Measurements from ENCODE around the gene RABEPK. TPM values are rescaled to one million over a fixed set of nuclear protein-coding genes. Genes with fewer than 3 reads are reported as not detected.
"Not testable (repeated sequence)": the region's sequence is repeated elsewhere in the genome, so short reads cannot be mapped to it uniquely, and the experiment has no call there.

Gene RABEPK
- total RNA-seq, 5 donors from 2014 or later (not counting 1 experiment from before 2014, with no cell fraction given), result 12.0 to 16.3 (median 15.6) TPM

GRCh38 chr9:125233678-125234077 lies 33.3 kb downstream of the RABEPK start:
- ChIA-PET POLR2A (interaction anchor here in 1 of 2 donors (0.7 kb wide), 1 partner anchor 337 kb away, joined by 5 read pairs; no protein-coding TSS in a partner anchor), CTCF (no interaction called here)
- DNase-seq (no peak), ATAC-seq (replicated peaks in 1 of 4) (peak in 1 of 4 experiments; percentile 11)
- H3K4me3 Mint-ChIP-seq, result no peak overlapping the region
- H3K36me3 Mint-ChIP-seq, result peaks cover 49% of the 10 kb centered on the region
- peaks cover 37 to 41% (median 37%) of the 10 kb centered on the region in 3 donors for H3K4me1 Mint-ChIP-seq
- no CpG with 5 or more reads among the region's 3 CpGs for whole genome bisulfite sequencing (ENCODE audit: insufficient coverage)
- H3K27ac Mint-ChIP-seq, result peak overlapping the region; percentile 51 to 59
- Histone ChIP-seq H3K9me3 (no peaks in the 10 kb centered on the region), H3K4me3 (ENCODE audit: control insufficient read depth in 1 of 2, extremely low read depth in 1 of 2, low read length in 1 of 2) (no peak overlapping the region), H3K27ac (ENCODE audit: low read length) (no peak overlapping the region), H3K4me1 (ENCODE audit: control insufficient read depth in 1 of 2, extremely low read depth in 1 of 2, insufficient read depth in 2 of 2, low read length in 2 of 2) (peaks cover 16% of the 10 kb centered on the region in 2 experiments), H3K36me3 (ENCODE audit: control insufficient read depth in 2 of 2, extremely low read depth in 1 of 2, insufficient read depth in 1 of 2, low read length in 1 of 2) (peaks cover 3 to 66% of the 10 kb centered on the region in 2 donors), H3K27me3 (replicated peaks in 1 of 2; ENCODE audit: control insufficient read depth in 2 of 2, extremely low read depth in 1 of 2, insufficient read depth in 2 of 2, low read length in 1 of 2) (no peaks in the 10 kb centered on the region)
- no peaks in the 10 kb centered on the region for H3K27me3 Mint-ChIP-seq
- H3K9me3 Mint-ChIP-seq, result no peaks in the 10 kb centered on the region

- H3K27ac ChIP-seq (ENCODE audit: low read length); H3K4me3 Mint-ChIP-seq; H3K27me3 ChIP-seq (replicated peaks in 1 of 2; ENCODE audit: control insufficient read depth in 2 of 2, extremely low read depth in 1 of 2, insufficient read depth in 2 of 2, low read length in 1 of 2); H3K9me3 ChIP-seq; CTCF ChIA-PET; ATAC-seq (replicated peaks in 1 of 4); H3K27ac Mint-ChIP-seq; H3K9me3 Mint-ChIP-seq; H3K4me3 ChIP-seq (ENCODE audit: control insufficient read depth in 1 of 2, extremely low read depth in 1 of 2, low read length in 1 of 2); DNase-seq; H3K27me3 Mint-ChIP-seq: not testable (repeated sequence)
- H3K36me3 Mint-ChIP-seq, result peaks cover 53% of the 10 kb centered on the region
- no CpG with 5 or more reads among the region's 8 CpGs for WGBS (ENCODE audit: insufficient coverage)
- peaks cover 41 to 45% (median 42%) of the 10 kb centered on the region in 3 donors for H3K4me1 Mint-ChIP-seq
- POLR2A ChIA-PET, result interaction anchor here in 1 of 2 donors (0.7 kb wide), 1 partner anchor 338 kb away, joined by 5 read pairs; no protein-coding TSS in a partner anchor
- Histone ChIP-seq H3K36me3 (ENCODE audit: control insufficient read depth in 2 of 2, extremely low read depth in 1 of 2, insufficient read depth in 1 of 2, low read length in 1 of 2) (peaks cover 4 to 70% of the 10 kb centered on the region in 2 donors), H3K4me1 (ENCODE audit: control insufficient read depth in 1 of 2, extremely low read depth in 1 of 2, insufficient read depth in 2 of 2, low read length in 2 of 2) (peaks cover 18 to 21% of the 10 kb centered on the region in 2 experiments)
These were observed 33.8 kb downstream of the RABEPK start for GRCh38 chr9:125234099-125234498.

- ChIA-PET POLR2A (interaction anchor here (0.5 to 1.0 kb wide), 6 partner anchors 41 to 359 kb away, joined by 3 to 9 read pairs (median 4); no protein-coding TSS in a partner anchor), CTCF (interaction anchor here in 1 of 2 donors (0.7 kb wide), 1 partner anchor 139 kb away, joined by 5 read pairs; no protein-coding TSS in a partner anchor)
- ATAC-seq (replicated peaks in 1 of 4) (no peak), DNase-seq (peak in 1 of 35 experiments; percentile 14)
- peaks cover 25 to 28% of the 10 kb centered on the region in 2 experiments for H3K4me1 ChIP-seq (ENCODE audit: control insufficient read depth in 1 of 2, extremely low read depth in 1 of 2, insufficient read depth in 2 of 2, low read length in 2 of 2)
- Mint-ChIP-seq H3K27ac (peak overlapping the region; percentile 50 to 57), H3K4me1 (peaks cover 51 to 54% (median 51%) of the 10 kb centered on the region in 3 donors), H3K36me3 (peaks cover 53% of the 10 kb centered on the region), H3K9me3 (no peaks in the 10 kb centered on the region), H3K27me3 (no peaks in the 10 kb centered on the region), H3K4me3 (peak overlapping the region; percentile 48 to 99 (median 92))
- no peak overlapping the region for H3K27ac ChIP-seq (ENCODE audit: low read length)
- WGBS (ENCODE audit: insufficient coverage), result no CpG with 5 or more reads among the region's 5 CpGs
- H3K27me3 ChIP-seq (replicated peaks in 1 of 2; ENCODE audit: control insufficient read depth in 2 of 2, extremely low read depth in 1 of 2, insufficient read depth in 2 of 2, low read length in 1 of 2), result no peaks in the 10 kb centered on the region
- H3K36me3 ChIP-seq (ENCODE audit: control insufficient read depth in 2 of 2, extremely low read depth in 1 of 2, insufficient read depth in 1 of 2, low read length in 1 of 2), result peaks cover 4 to 58% of the 10 kb centered on the region in 2 donors
- no peak overlapping the region for H3K4me3 ChIP-seq (ENCODE audit: control insufficient read depth in 1 of 2, extremely low read depth in 1 of 2, low read length in 1 of 2)
- no peaks in the 10 kb centered on the region for H3K9me3 ChIP-seq
These were observed 35.6 kb downstream of the RABEPK start for GRCh38 chr9:125235804-125236519.

- Mint-ChIP-seq H3K4me3 (peak overlapping the region; percentile 48 to 99 (median 92)), H3K27ac (peak overlapping the region; percentile 4 to 50), H3K4me1 (peaks cover 51 to 61% (median 51%) of the 10 kb centered on the region in 3 donors), H3K36me3 (peaks cover 53% of the 10 kb centered on the region)
- not testable (repeated sequence) for ATAC-seq (replicated peaks in 1 of 4); DNase-seq; H3K27me3 ChIP-seq (replicated peaks in 1 of 2; ENCODE audit: control insufficient read depth in 2 of 2, extremely low read depth in 1 of 2, insufficient read depth in 2 of 2, low read length in 1 of 2); H3K27ac ChIP-seq (ENCODE audit: low read length); H3K4me3 ChIP-seq (ENCODE audit: control insufficient read depth in 1 of 2, extremely low read depth in 1 of 2, low read length in 1 of 2); H3K9me3 Mint-ChIP-seq; H3K9me3 ChIP-seq; H3K27me3 Mint-ChIP-seq
- CTCF ChIA-PET, result interaction anchor here in 1 of 2 donors (0.7 kb wide), 1 partner anchor 138 kb away, joined by 5 read pairs; no protein-coding TSS in a partner anchor
- POLR2A ChIA-PET, result interaction anchor here (0.5 to 1.0 kb wide), 5 partner anchors 20 to 466 kb away, joined by 4 to 9 read pairs (median 4); partner anchors contain the start of gene NR6A1 (in 1 of the 2)
- Histone ChIP-seq H3K36me3 (ENCODE audit: control insufficient read depth in 2 of 2, extremely low read depth in 1 of 2, insufficient read depth in 1 of 2, low read length in 1 of 2) (peaks cover 4 to 58% of the 10 kb centered on the region in 2 donors), H3K4me1 (ENCODE audit: control insufficient read depth in 1 of 2, extremely low read depth in 1 of 2, insufficient read depth in 2 of 2, low read length in 2 of 2) (peaks cover 25 to 28% of the 10 kb centered on the region in 2 experiments)
- no CpG with 5 or more reads among the region's 5 CpGs for WGBS (ENCODE audit: insufficient coverage)
These were observed 36.3 kb downstream of the RABEPK start for GRCh38 chr9:125236520-125237159.

GRCh38 chr9:125238127-125238914 lies 38.0 kb downstream of the RABEPK start:
- Mint-ChIP-seq H3K36me3 (peaks cover 47% of the 10 kb centered on the region), H3K9me3 (no peaks in the 10 kb centered on the region), H3K27ac (peak overlapping the region; percentile 36 to 83), H3K27me3 (no peaks in the 10 kb centered on the region), H3K4me3 (peak overlapping the region; percentile 92 to 100 (median 99)), H3K4me1 (peaks cover 58 to 69% (median 59%) of the 10 kb centered on the region in 3 donors)
- POLR2A ChIA-PET, result interaction anchor here (0.5 to 0.9 kb wide), 5 partner anchors 10 to 41 kb away, joined by 3 read pairs; no protein-coding TSS in a partner anchor
- Histone ChIP-seq H3K4me1 (ENCODE audit: control insufficient read depth in 1 of 2, extremely low read depth in 1 of 2, insufficient read depth in 2 of 2, low read length in 2 of 2) (peaks cover 25 to 32% of the 10 kb centered on the region in 2 experiments), H3K27ac (ENCODE audit: low read length) (no peak overlapping the region), H3K9me3 (no peaks in the 10 kb centered on the region), H3K4me3 (ENCODE audit: control insufficient read depth in 1 of 2, extremely low read depth in 1 of 2, low read length in 1 of 2) (no peak overlapping the region), H3K36me3 (ENCODE audit: control insufficient read depth in 2 of 2, extremely low read depth in 1 of 2, insufficient read depth in 1 of 2, low read length in 1 of 2) (peaks cover 4 to 52% of the 10 kb centered on the region in 2 donors), H3K27me3 (replicated peaks in 1 of 2; ENCODE audit: control insufficient read depth in 2 of 2, extremely low read depth in 1 of 2, insufficient read depth in 2 of 2, low read length in 1 of 2) (no peaks in the 10 kb centered on the region)
- no peak for DNase-seq
- ATAC-seq (replicated peaks in 1 of 4), result no peak
- CTCF ChIA-PET, result interaction anchor here in 1 of 2 donors (1.0 to 1.2 kb wide), 2 partner anchors 17 to 23 kb away, joined by 3 read pairs; partner anchors contain the start of gene GAPVD1
- WGBS (ENCODE audit: insufficient coverage), result 79% methylated on average over 4 of the region's 7 CpGs

All from T-cell (primary cell).